ENCODE measurements around the gene B3GNT2. TPM values are rescaled to one million over a fixed set of nuclear protein-coding genes. Genes with fewer than 3 reads are reported as not detected.

The B3GNT2 gene
- total RNA-seq, 1 experiment from 2014 or later: 32.2 TPM

- ATAC-seq (peak; percentile 45), DNase-seq (ENCODE audit: low spot score) (no peak)
- Mint-ChIP-seq H3K4me3 (no peak overlapping the region), H3K4me1 (peaks cover 51% of the 10 kb centered on the region), H3K36me3 (peaks cover 20% of the 10 kb centered on the region), H3K27ac (peak overlapping the region; percentile 80), H3K9me3 (peaks cover 18% of the 10 kb centered on the region), H3K27me3 (ENCODE audit: low read depth) (no peaks in the 10 kb centered on the region)
- CTCF ChIA-PET: interaction anchor here (0.9 to 1.5 kb wide), 5 partner anchors 20 to 244 kb away, joined by 3 to 5 read pairs (median 4); partner anchors contain the start of gene B3GNT2
- POLR2A ChIA-PET: interaction anchor here (1.5 kb wide), 1 partner anchor 19 kb away, joined by 3 read pairs; the partner anchor contains the start of gene B3GNT2
- no peak for TF ChIP-seq NFYB (CRISPR knock-in tag; conservative IDR thresholded peaks at IDR 0.05; ENCODE audit: low read depth)
- TF ChIP-seq NFE2L1 (CRISPR knock-in tag; IDR thresholded peaks at IDR 0.05): no peak
- TF ChIP-seq SP1 (CRISPR knock-in tag; conservative IDR thresholded peaks at IDR 0.05): no peak
- TF ChIP-seq FOXK1 (CRISPR knock-in tag; IDR thresholded peaks at IDR 0.05): no peak
- TF ChIP-seq ZNF232 (CRISPR knock-in tag; IDR thresholded peaks at IDR 0.05): no peak
- TF ChIP-seq NFATC4 (CRISPR knock-in tag; IDR thresholded peaks at IDR 0.05): no peak
- no peak for TF ChIP-seq TP53 (CRISPR knock-in tag; IDR thresholded peaks at IDR 0.05)
- no peak for TF ChIP-seq MYBL2 (CRISPR knock-in tag; IDR thresholded peaks at IDR 0.05)
- no peak for TF ChIP-seq PRRX2 (CRISPR knock-in tag; IDR thresholded peaks at IDR 0.05)
- TF ChIP-seq ZMAT4 (CRISPR knock-in tag; IDR thresholded peaks at IDR 0.05): no peak
- no peak for TF ChIP-seq E2F4 (CRISPR knock-in tag; IDR thresholded peaks at IDR 0.05; ENCODE audit: borderline replicate concordance, low read depth)
- no peak for TF ChIP-seq NR2C2 (CRISPR knock-in tag; IDR thresholded peaks at IDR 0.05)
- no peak for TF ChIP-seq ZBTB21 (CRISPR knock-in tag; IDR thresholded peaks at IDR 0.05; ENCODE audit: borderline replicate concordance)
- TF ChIP-seq ZNF219 (CRISPR knock-in tag; IDR thresholded peaks at IDR 0.05; ENCODE audit: borderline replicate concordance): no peak
- TF ChIP-seq TEAD4 (CRISPR knock-in tag; IDR thresholded peaks at IDR 0.05): no peak
- TF ChIP-seq FOXP1 (CRISPR knock-in tag; IDR thresholded peaks at IDR 0.05; ENCODE audit: borderline replicate concordance): no peak; the same call in 1 of the 2 replicates
Measured at GRCh38 chr2:62215306-62216064, 19.6 kb downstream of the B3GNT2 start.

- H3K36me3 Mint-ChIP-seq: peaks cover 20% of the 10 kb centered on the region
- H3K27ac Mint-ChIP-seq: peak overlapping the region; percentile 34; the same call in 1 of the 2 replicates
- CTCF ChIA-PET: interaction anchor here (1.3 to 1.5 kb wide), 4 partner anchors 20 to 245 kb away, joined by 3 to 5 read pairs (median 4); partner anchors contain the start of gene B3GNT2
- H3K4me3 Mint-ChIP-seq: no peak overlapping the region
- POLR2A ChIA-PET: interaction anchor here (1.0 to 1.5 kb wide), 2 partner anchors 12 to 20 kb away, joined by 3 read pairs; partner anchors contain the start of gene B3GNT2
- H3K4me1 Mint-ChIP-seq: peaks cover 48% of the 10 kb centered on the region
- DNase-seq (ENCODE audit: low spot score): no peak
- ATAC-seq: no peak
- H3K9me3 Mint-ChIP-seq: peaks cover 18% of the 10 kb centered on the region
- H3K27me3 Mint-ChIP-seq (ENCODE audit: low read depth): no peaks in the 10 kb centered on the region
- TF ChIP-seq ZSCAN18 (CRISPR knock-in tag; IDR thresholded peaks at IDR 0.05) (no peak), MYBL2 (CRISPR knock-in tag; IDR thresholded peaks at IDR 0.05) (no peak), ATF3 (CRISPR knock-in tag; conservative IDR thresholded peaks at IDR 0.05) (no peak), ELF4 (CRISPR knock-in tag; IDR thresholded peaks at IDR 0.05; ENCODE audit: low read depth) (no peak), ZNF317 (CRISPR knock-in tag; IDR thresholded peaks at IDR 0.05; ENCODE audit: borderline replicate concordance, low read depth) (no peak), ZNF532 (CRISPR knock-in tag; IDR thresholded peaks at IDR 0.05; ENCODE audit: borderline replicate concordance) (no peak), CTCF (IDR thresholded peaks at IDR 0.05) (no peak), IRF2 (CRISPR knock-in tag; IDR thresholded peaks at IDR 0.05; ENCODE audit: borderline replicate concordance, low read depth) (no peak), ERG (CRISPR knock-in tag; IDR thresholded peaks at IDR 0.05) (no peak), ZNF232 (CRISPR knock-in tag; IDR thresholded peaks at IDR 0.05) (no peak)
Measured at GRCh38 chr2:62216113-62216512, 20.2 kb downstream of the B3GNT2 start.

All from WTC11 (cell line).